Colon (tissue), 2 donors: ENCODE measurements around the gene ALX4.

ENCODE experiments used
- FAIRE-seq: peaks from 2 replicates; lab custom pipeline; 2012; peaks lifted over from hg19 to GRCh38; lab: Jason Lieb, UNC
- donor health status: control.
- donor health status: control.

The ALX4 gene

DNA sequence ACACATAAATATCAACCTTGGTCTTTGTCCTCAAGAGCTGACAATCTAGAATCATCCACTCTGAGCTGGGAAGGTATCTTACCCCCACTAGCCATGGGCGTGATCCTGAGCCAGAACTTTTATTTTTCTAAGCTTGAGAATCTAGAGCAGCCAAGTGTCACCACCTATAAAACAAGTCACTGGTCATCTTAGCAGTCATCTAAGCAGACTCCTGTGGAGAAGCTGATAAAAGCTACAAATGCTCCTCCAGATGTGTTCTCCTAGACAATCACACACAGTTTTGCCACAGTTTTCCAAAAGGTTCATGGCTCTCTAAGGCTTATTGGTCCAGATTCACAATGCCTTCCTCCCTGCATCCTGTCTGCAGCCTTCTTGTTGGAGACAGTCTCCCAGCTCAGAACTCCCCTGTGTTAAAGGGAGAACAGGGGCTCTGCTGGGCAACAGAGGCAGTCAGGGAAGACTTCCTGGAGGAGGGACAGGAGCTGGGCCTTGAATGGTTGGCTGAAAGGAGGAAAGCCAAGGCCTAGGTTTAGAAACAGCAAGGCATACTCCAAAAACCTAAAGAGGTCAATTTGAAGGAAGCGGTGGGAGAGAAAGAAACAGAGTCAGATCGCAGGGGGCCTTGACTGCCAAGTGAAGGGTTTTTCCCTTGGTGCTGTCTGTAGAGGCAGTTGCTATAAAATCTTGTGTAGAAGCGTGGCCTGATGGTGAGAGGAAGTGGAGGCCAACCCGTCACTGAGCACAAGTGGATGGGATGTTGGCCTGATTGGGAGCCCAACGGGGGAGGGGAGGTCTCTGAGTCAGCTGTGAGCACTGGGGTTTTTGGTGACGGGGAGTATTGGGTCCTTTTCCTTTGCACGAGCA, 42.0 kb downstream of the ALX4 start:
- no peak for FAIRE-seq

GRCh38 chr11:44267006-44267749, 42.8 kb downstream of the ALX4 start:
- FAIRE-seq: no peak

GRCh38 chr11:44266056-44266780, 43.7 kb downstream of the ALX4 start:
- no peak for FAIRE-seq

GRCh38 chr11:44264761-44265160, 45.2 kb downstream of the ALX4 start:
- no peak for FAIRE-seq

DNA sequence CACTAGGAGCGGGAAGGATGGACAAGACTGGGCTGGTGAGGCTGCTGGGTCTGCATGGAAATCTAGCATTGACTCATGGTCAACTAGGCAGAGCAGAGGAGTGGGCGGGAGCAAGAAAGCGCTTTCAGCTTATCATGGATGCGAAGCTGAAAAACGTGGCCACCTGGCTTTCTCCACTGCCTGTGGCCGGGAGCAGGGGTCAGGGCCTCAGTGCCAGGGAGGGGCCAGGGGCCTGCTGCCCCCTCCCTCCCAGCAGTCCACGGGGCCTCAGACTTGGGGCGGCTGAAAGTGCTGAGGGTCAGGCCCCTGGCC, 45.5 kb downstream of the ALX4 start:
- no peak for FAIRE-seq

DNA sequence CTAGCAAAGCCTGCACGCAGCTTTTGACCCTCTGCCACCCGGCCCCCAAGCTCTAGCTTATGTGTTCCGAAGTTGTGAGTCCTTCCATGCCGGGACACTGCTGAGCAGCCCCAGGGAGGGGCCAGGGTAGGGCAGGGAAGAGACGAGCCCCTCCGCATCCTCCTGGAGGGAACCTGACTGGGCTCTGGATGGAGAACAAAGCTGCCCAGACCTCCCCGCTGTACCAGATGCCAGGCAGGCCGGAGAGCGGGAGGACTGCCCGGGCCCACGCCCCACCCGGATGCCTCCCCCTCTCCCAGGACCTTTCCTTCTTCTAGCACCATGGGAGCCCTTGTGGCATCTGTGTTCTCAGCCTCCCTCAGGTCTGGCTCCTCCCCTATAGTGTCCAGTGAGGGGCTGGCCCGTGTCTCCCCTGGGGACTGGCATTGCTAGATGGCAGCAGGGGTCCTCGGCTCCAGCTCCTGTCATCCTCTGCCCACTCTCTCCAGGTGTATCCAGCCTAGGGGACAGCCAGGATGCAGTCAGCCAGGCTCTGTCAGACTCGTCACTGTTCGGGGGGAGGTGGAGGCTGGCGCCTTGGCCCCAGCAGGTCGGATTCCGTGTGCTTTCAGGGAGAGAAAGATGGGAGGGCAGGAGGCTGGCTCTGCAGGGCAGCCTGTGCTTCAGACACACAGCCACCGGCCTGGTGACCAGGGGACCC, 46.1 kb downstream of the ALX4 start:
- no peak for FAIRE-seq

GRCh38 chr11:44261800-44262591, 47.9 kb downstream of the ALX4 start:
- no peak for FAIRE-seq

- no peak for FAIRE-seq
Observed at GRCh38 chr11:44260081-44260480, 49.9 kb downstream of the ALX4 start.

DNA sequence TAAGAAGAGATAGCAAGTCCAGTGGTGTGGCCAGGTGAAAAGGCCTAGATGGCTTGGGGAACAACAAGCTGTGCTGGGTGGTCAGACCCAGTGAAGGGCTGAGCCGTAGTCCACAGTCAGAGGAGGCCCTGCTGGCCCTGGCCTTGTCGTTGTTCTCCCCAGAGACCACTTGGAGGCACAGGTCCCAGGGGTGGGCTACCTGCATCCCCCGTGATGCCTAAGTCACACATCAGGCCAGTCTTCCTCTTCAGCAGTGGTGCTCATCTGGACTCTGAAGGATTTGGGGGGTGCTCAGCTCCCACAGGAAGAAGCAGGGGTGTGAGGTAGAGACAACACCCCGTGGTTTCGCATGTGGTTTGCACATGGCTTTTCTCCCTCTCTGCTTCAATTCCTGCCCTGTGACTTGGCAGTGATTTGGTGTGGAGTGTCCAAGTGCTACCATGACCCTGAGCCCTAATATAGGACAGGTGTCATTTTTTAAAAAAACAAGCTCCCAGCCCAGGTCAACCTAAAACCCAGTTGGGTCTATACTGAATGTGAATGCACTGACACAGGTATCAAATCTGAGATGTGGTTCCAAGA, 51.0 kb downstream of the ALX4 start:
- FAIRE-seq: no peak

- FAIRE-seq: no peak
Observed at GRCh38 chr11:44258190-44258489, 51.8 kb downstream of the ALX4 start.

DNA sequence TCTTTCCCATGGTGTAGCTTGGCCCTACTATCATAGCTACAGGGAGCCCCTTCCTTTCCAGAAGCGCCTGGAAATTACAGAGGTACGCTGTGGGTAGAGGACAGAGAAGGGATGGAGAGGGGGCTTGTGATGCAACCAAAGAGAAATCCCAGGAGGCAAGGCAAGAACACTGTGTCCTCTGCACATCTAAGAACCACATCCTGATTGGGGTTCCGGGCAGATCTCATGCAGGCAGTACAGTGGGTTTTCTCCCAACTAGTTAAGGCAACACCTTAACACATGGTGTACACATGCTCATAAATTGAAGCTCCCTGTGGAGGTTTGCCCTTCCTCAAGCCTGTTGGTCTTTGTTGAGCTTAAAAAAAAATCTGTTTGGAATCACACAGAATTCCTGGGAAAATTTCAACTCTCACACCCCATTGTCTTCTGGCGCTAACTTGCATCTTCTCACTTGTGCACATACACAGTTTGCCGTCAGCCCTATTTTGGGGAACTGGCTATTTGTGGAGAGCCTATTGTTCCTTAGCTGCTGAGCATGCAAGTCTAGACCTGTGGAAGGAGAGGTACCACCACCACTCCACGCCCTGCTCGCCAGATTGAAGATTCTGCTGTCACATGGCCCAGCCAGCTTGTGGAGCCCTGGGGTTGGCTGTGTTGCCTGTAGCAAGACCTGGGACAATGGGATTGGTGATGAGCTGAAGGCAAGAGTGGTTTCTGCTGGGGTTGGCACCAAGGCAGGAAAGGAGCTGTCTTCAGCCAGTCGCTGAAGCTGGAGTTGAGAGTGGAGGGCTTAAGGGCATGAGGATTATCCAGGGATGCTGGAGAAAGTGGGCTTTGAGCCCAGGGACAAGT, 52.4 kb downstream of the ALX4 start:
- no peak for FAIRE-seq

GRCh38 chr11:44256673-44257291, 53.2 kb downstream of the ALX4 start:
- FAIRE-seq: no peak

DNA sequence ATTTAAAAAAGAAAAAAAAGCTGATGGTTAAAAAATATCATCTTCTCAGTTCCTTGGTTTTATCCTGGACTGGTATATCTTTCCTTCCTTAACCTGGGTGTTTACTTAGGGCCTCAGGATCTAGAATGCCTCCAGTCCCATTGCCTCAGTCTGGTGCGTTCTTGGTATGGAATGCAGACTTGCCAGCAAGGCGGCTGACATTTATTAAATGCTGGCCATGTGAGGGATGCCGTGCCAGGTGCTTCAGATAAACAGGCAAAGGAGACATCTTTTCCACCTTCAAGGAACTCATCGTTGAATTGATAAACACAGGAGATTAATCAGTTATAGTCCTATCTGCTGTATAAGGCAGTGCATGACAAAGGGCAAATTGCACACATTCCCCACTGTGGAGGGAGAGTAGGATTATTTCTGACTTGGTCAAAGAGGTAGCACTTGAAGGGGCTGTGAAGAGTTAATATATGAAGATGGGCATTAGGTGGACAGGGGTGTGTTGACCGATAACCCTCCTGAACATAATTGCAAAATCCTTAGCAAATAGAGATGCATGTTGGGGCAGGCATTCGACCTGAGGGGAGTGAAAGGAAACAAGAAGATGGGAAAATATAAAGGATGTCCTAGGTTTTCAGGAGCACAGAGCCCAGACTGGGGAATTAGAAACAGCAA, 54.4 kb downstream of the ALX4 start:
- no peak for FAIRE-seq

DNA sequence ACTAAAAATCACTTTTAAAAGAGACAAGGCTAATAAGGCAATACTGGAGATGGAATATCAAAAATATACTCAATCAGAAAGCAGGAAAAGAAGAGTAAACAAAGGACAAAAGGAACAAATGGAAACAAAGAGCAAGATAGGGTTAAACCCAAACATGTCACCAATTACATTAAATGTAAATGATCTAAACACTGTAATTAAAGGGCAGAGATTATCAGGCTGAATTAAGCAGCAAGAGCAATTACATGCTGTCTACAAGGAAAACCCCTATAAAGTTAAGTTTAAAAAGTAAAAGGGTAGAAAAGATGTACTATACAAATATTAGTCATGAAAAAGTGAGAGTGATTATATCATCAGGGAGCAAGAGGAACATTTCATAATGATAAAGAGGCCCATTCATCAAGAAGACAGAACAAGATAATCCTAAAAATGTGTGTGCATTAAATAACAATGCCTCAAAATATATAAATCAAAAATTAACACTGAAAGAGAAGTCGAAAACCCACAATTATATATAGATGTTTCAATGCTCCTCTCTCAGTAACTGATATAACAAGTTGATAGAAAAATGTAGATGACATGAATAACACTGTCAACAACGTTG, 56.8 kb downstream of the ALX4 start:
- no peak for FAIRE-seq

- FAIRE-seq: no peak
Observed at GRCh38 chr11:44250421-44250820, 59.5 kb downstream of the ALX4 start.

GRCh38 chr11:44248109-44248508, 61.8 kb downstream of the ALX4 start:
- no peak for FAIRE-seq

- no peak for FAIRE-seq
Observed at GRCh38 chr11:44247508-44247907, 62.4 kb downstream of the ALX4 start.

- FAIRE-seq: no peak
Observed at GRCh38 chr11:44246726-44247125, 63.2 kb downstream of the ALX4 start.
